ENCODE data around the gene KNTC1. TPM values are rescaled to one million over a fixed set of nuclear protein-coding genes. Genes with fewer than 3 reads are reported as not detected.

The KNTC1 gene
- total RNA-seq, 4 donors from 2014 or later, result 21.3 to 80.0 (median 28.2) TPM

DNA sequence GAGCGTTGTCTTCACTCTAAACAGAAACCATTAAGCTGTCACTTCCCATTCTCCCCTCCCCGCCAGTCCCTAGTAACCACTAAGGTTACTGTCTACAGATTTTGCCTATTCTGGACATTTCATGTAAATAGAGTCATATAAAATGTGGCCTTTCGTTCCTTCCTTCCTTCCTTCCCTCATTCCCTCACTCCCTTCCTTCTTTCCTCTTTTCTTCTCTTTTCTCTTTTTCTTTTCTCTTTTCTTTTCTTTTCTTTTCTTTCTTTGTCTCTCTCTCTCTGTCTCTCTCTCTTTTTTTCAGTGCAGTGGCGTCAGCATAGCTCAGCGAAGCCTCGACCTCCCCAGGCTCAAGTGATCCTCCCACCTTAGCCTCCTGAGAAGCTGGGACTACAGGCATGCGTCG, 138.3 kb downstream of the KNTC1 start:
- no peak overlapping the region for H3K4me3 ChIP-seq
- no peaks in the 10 kb centered on the region for H3K4me1 ChIP-seq
- DNase-seq, result no peak
- no peaks in the 10 kb centered on the region for H3K9me3 ChIP-seq
- H3K27me3 ChIP-seq, result no peaks in the 10 kb centered on the region
- TF ChIP-seq POLR2A (IDR thresholded peaks at IDR 0.05), result no peak
- TF ChIP-seq, protein P1, sequence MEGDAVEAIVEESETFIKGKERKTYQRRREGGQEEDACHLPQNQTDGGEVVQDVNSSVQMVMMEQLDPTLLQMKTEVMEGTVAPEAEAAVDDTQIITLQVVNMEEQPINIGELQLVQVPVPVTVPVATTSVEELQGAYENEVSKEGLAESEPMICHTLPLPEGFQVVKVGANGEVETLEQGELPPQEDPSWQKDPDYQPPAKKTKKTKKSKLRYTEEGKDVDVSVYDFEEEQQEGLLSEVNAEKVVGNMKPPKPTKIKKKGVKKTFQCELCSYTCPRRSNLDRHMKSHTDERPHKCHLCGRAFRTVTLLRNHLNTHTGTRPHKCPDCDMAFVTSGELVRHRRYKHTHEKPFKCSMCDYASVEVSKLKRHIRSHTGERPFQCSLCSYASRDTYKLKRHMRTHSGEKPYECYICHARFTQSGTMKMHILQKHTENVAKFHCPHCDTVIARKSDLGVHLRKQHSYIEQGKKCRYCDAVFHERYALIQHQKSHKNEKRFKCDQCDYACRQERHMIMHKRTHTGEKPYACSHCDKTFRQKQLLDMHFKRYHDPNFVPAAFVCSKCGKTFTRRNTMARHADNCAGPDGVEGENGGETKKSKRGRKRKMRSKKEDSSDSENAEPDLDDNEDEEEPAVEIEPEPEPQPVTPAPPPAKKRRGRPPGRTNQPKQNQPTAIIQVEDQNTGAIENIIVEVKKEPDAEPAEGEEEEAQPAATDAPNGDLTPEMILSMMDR (IDR thresholded peaks at IDR 0.05), result no peak
- H3K27ac ChIP-seq, result no peak overlapping the region
- H3K36me3 ChIP-seq, result no peaks in the 10 kb centered on the region

DNA sequence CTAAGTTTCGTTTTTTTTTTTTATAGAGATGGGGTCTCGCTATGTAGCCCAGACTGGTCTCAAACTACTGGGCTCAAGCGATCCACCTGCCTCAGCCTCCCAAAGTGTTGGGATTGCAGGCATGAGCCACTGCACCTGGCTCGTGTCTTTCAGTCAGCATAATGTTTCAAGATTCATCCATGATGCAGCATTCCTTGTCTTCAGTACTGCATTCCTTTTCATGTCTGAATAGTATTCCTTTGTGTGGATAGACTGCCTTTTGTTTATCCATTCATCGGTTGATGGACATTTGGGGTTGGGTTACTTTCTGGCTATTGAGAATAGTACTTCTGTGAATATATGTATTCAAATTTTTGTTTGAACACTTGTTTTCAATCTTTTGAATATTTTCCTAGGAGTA, 138.7 kb downstream of the KNTC1 start:
- Histone ChIP-seq H3K36me3 (no peaks in the 10 kb centered on the region), H3K9me3 (no peaks in the 10 kb centered on the region), H3K27me3 (no peaks in the 10 kb centered on the region), H3K27ac (no peak overlapping the region), H3K4me3 (no peak overlapping the region), H3K4me1 (no peaks in the 10 kb centered on the region)
- DNase-seq, result no peak
- no peak for TF ChIP-seq POLR2A (IDR thresholded peaks at IDR 0.05)
- TF ChIP-seq, protein P1 (IDR thresholded peaks at IDR 0.05), result no peak

DNA sequence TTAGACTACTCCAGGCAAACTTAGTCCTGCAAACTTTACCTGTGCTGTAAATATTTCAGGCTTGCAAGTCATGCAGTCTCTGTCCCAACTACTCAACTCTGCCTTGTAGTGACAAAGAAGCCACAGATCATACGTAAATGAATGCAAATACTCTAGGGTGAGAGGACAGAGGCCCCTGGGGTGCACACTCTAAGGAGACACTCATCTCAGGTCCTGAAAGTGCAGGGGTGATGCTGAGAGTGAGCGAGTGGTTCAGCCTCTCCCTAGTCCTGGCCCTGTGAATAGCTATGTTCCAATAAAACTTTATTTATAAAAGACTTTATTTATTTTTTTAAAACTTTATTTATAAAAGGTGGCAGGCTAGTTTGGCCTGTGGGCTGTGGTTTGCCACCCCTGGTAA, 141.2 kb downstream of the KNTC1 start:
- no peak for TF ChIP-seq POLR2A (IDR thresholded peaks at IDR 0.05)
- TF ChIP-seq, protein P1 (IDR thresholded peaks at IDR 0.05), result no peak

DNA sequence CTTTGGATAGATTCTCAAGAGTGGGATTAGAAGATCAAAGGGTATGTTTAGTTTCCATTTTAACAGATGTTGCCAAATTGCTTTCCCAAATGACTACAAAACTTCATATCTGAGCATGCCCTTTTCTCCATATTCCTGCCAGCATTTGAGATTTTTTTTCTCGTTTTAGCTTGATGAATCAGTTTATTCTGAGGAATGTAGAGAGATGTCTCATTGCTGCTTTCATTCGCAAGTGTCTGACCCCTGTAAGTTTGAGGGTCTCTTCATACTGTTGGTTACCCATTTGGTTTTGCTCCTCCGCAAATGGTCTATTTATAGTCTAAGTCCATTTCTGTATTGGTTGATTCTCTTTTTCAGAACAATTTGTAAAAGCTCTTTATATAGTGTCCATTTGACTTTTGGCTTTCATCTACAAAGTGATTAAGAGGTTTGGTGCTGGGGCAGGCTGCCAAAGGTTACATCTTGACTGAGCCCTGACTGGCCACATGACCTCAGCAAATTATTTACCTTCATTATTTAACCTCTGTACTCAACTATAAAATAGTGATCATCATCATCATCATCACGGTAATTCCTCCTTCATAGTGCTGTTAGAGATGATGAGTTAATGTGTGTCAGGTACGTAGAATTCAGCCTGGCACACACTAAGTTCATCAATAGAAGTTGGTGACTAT, 142.5 kb downstream of the KNTC1 start:
- Histone ChIP-seq H3K9me3 (no peaks in the 10 kb centered on the region), H3K4me3 (no peak overlapping the region), H3K27me3 (no peaks in the 10 kb centered on the region), H3K36me3 (no peaks in the 10 kb centered on the region), H3K4me1 (no peaks in the 10 kb centered on the region), H3K27ac (no peak overlapping the region)
- DNase-seq, result no peak
- TF ChIP-seq POLR2A (IDR thresholded peaks at IDR 0.05), result no peak
- TF ChIP-seq, protein P1 (IDR thresholded peaks at IDR 0.05), result no peak

More for the DNA sequence above, 141.2 kb downstream of the KNTC1 start:
- no peak overlapping the region for H3K4me3 ChIP-seq
- no peaks in the 10 kb centered on the region for H3K4me1 ChIP-seq
- no peak overlapping the region for H3K27ac ChIP-seq
- H3K27me3 ChIP-seq, result no peaks in the 10 kb centered on the region
- H3K9me3 ChIP-seq, result no peaks in the 10 kb centered on the region
- no peaks in the 10 kb centered on the region for H3K36me3 ChIP-seq
- DNase-seq, result no peak

DNA sequence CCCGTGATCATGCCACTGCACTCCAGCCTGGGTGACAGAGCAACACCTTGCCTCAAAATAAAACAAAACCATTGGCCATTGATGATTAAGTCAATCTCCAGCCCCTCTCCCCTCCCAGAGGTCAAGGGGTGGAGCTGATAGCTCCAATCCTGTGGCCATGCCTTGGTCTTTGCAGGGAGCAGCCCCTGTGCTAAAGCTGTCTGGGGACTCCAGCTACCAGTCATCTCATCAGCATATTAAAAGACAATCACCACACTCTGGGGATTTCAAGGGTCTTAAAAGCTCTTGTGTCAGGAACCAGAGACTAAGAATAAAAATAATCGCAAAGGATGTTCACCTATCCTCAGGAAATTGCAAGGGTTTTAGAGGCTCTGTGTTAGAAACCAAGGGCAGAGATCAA, 145.5 kb downstream of the KNTC1 start:
- TF ChIP-seq, protein P1 (IDR thresholded peaks at IDR 0.05), result no peak
- no peak for TF ChIP-seq POLR2A (IDR thresholded peaks at IDR 0.05)
- DNase-seq, result no peak
- Histone ChIP-seq H3K4me1 (no peaks in the 10 kb centered on the region), H3K36me3 (no peaks in the 10 kb centered on the region), H3K4me3 (no peak overlapping the region), H3K27me3 (no peaks in the 10 kb centered on the region), H3K27ac (no peak overlapping the region), H3K9me3 (no peaks in the 10 kb centered on the region)

Small RNA genes within 50 kb of the gene (small RNA-seq; reads per million reads assigned to genes)
- gene AC026333.1 (0 reads per million in 2 donors), gene RF00411 (0 reads per million in 2 donors)

Other genes with a start within 250 kb of the KNTC1 start
- 100 to 1,000 TPM in 1 of 4 donors, 10 to 100 TPM in 3; 55.7 to 167 (median 86.0) TPM for gene CLIP1, start 104.6 kb upstream of the KNTC1 start, total RNA-seq
- 10 to 100 TPM; 20.5 to 59.4 (median 28.4) TPM for gene ZCCHC8, start 26.3 kb upstream of the KNTC1 start, total RNA-seq
- 100 to 1,000 TPM in 3 of 4 donors, 10 to 100 TPM in 1; 78.5 to 455 (median 112) TPM for gene RSRC2, start 313 bp upstream of the KNTC1 start, total RNA-seq
- gene HCAR2, start 176.1 kb downstream of the KNTC1 start, total RNA-seq, result not detected
- gene HCAR3, start 189.6 kb downstream of the KNTC1 start, total RNA-seq, result not detected
- not detected for gene HCAR1, start 203.6 kb downstream of the KNTC1 start, total RNA-seq
- 10 to 100 TPM; 15.7 to 27.7 (median 22.4) TPM for gene DENR, start 225.6 kb downstream of the KNTC1 start, total RNA-seq
- gene CCDC62, start 247.3 kb downstream of the KNTC1 start, total RNA-seq, result 1 to 10 TPM in 2 of 4 donors, under 1 TPM in 1, not detected in 1; 0.35 to 8.3 (median 1.1) TPM